Lung (tissue), 12 donors: ENCODE data around the gene DLG3. TPM values are rescaled to one million over a fixed set of nuclear protein-coding genes. Genes with fewer than 3 reads are reported as not detected.

Experiments used
- ATAC-seq: fragments of 200-7000 bp; cut with Tn5 transposase; one replicate; pipeline ENCODE4 v1.9.1; 2020; ENCODE audit warnings: moderate number of reproducible peaks; ENCODE audit not compliant: insufficient read depth, low FRiP score
- DNase-seq, 3 donors: peaks; one replicate each; pipeline ENCODE4 v3.0.0-alpha.2; 2013 to 2017
- H3K27ac ChIP-seq, 2 donors: one replicate each; pipeline ENCODE4 v1.5.1; 2013; ENCODE audit warnings: mild to moderate bottlenecking in 2 of 2, moderate library complexity in 2 of 2, control low read depth in 1 of 2, inconsistent platforms in 1 of 2, low read depth in 1 of 2, low read length in 1 of 2
- H3K27me3 ChIP-seq, 3 donors: one replicate each; pipeline ENCODE4 v1.5.1; 2013; ENCODE audit warnings: low read length in 2 of 3; ENCODE audit not compliant: control insufficient read depth in 3 of 3, insufficient read depth in 3 of 3
- H3K36me3 ChIP-seq, 4 donors: one replicate each; pipeline ENCODE4 v1.5.1; 2013; ENCODE audit warnings: low read length in 4 of 4, mild to moderate bottlenecking in 1 of 4, moderate library complexity in 1 of 4; ENCODE audit not compliant: control insufficient read depth in 4 of 4, insufficient read depth in 4 of 4
- H3K4me1 ChIP-seq, 5 donors: one replicate each; pipeline ENCODE4 v1.5.1; 2013; ENCODE audit warnings: low read length in 5 of 5, mild to moderate bottlenecking in 2 of 5, moderate library complexity in 1 of 5; ENCODE audit not compliant: control insufficient read depth in 5 of 5, insufficient read depth in 5 of 5
- H3K4me3 ChIP-seq: one replicate; pipeline ENCODE4 v1.5.1; 2013; ENCODE audit warnings: mild to moderate bottlenecking, control low read depth, moderate library complexity
- H3K9ac ChIP-seq, 2 donors: one replicate each; pipeline ENCODE4 v1.5.1; 2013; ENCODE audit warnings: low read length in 2 of 2, control low read depth in 1 of 2; ENCODE audit not compliant: insufficient read depth in 1 of 2
- H3K9me3 ChIP-seq, 4 donors: one replicate each; pipeline ENCODE4 v1.5.1; 2013; ENCODE audit warnings: low read length in 3 of 4, mild to moderate bottlenecking in 1 of 4, moderate library complexity in 1 of 4; ENCODE audit not compliant: control insufficient read depth in 4 of 4, insufficient read depth in 3 of 4
- CTCF ChIP-seq: IDR thresholded peaks from 2 replicates; pipeline ENCODE4 v1.5.1; 2012; ENCODE audit warnings: mild to moderate bottlenecking; ENCODE audit errors: control extremely low read depth, extremely low read depth
- WGBS, 2 donors: extraction: QIAGEN DNeasy Blood & Tissue Kit; methylation state at CpG; one replicate each; pipeline ENCODE4 v1.1.7; 2013; 5-methylcytosine and 5-hydroxymethylcytosine counted together
- polyA plus RNA-seq, 2 donors: library from polyadenylated mRNA; stranded (reverse); fragments of 200-250 nt; gene quantifications; one replicate each; pipeline ENCODE4 v1.2.1, GENCODE V29; 2013
- total RNA-seq, 2 donors: library from RNA; depleted of rRNA in 1 of 2; stranded (reverse); fragments of >200 nt in 1 of 2; gene quantifications; one replicate each; pipeline ENCODE4 v1.2.1, GENCODE V29; 2014 to 2021
- donor health status: control.
- donor health status: control.
- donor health status: Bipolar disorder and iron deficiency.
- donor health status: healthy.
- donor health status: DM: yes; HTN: yes; CAD: no.

The DLG3 gene
- total and polyA plus RNA-seq, 4 donors, result 9.3 to 31.5 (median 18.6) TPM

- TF ChIP-seq CTCF, result no peak
- H3K27ac ChIP-seq, result no peak overlapping the region
- no peaks in the 10 kb centered on the region for H3K36me3 ChIP-seq
- H3K9me3 ChIP-seq, result peaks cover 0 to 3% (median 0%) of the 10 kb centered on the region in 4 donors
- no peak overlapping the region for H3K4me3 ChIP-seq
- H3K27me3 ChIP-seq, result peaks cover 0 to 10% (median 5%) of the 10 kb centered on the region in 3 donors
- H3K4me1 ChIP-seq, result peaks cover 0 to 2% (median 0%) of the 10 kb centered on the region in 5 donors
- no peak for DNase-seq
- 67 to 85% methylated on average over 8 of the region's 8 CpGs for WGBS, 2 donors
- no peak overlapping the region for H3K9ac ChIP-seq
- no peak for ATAC-seq
These were observed 6.5 kb upstream of the DLG3 start for GRCh38 chrX:70437921-70438665.

DNA sequence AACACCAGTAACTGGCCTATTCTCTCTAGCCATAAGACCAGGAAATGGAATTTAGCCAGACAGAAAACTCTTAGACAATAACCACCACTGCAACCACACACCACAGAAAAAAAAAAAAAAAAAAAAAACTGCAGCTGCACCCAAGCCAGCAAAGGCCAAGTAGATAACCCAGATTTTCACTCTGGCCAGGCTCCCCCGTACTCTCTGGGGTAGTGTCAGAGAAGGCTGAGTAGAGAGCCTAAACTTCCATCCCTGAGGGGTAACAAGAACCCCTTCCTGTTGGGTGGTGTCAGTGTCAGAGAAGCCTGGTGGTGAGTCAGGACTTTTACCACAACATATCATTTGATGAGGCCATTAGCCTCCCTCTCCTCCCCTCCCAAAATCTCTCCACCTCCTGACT lies 5.6 kb upstream of the DLG3 start:
- H3K9me3 ChIP-seq, result peaks cover 0 to 3% (median 0%) of the 10 kb centered on the region in 4 donors
- DNase-seq (no peak), ATAC-seq (no peak)
- H3K4me1 ChIP-seq, result no peaks in the 10 kb centered on the region
- H3K27ac ChIP-seq, result no peak overlapping the region
- H3K27me3 ChIP-seq, result peaks cover 0 to 16% (median 10%) of the 10 kb centered on the region in 3 donors
- no peak overlapping the region for H3K9ac ChIP-seq
- no peaks in the 10 kb centered on the region for H3K36me3 ChIP-seq
- WGBS, 2 donors, result 36 to 56% methylated on average over 1 of the region's 1 CpG
- H3K4me3 ChIP-seq, result no peak overlapping the region
- TF ChIP-seq CTCF, result no peak

GRCh38 chrX:70442224-70442623 lies 2.4 kb upstream of the DLG3 start:
- DNase-seq (no peak), ATAC-seq (no peak)
- Histone ChIP-seq H3K9me3 (peaks cover 0 to 7% (median 0%) of the 10 kb centered on the region in 4 donors), H3K4me1 (peaks cover 0 to 3% (median 0%) of the 10 kb centered on the region in 5 donors), H3K27ac (no peak overlapping the region), H3K4me3 (no peak overlapping the region), H3K27me3 (peaks cover 9 to 33% (median 11%) of the 10 kb centered on the region in 3 donors), H3K36me3 (no peaks in the 10 kb centered on the region), H3K9ac (no peak overlapping the region)
- WGBS, 2 donors, result 59 to 70% methylated on average over 6 of the region's 6 CpGs
- no peak for TF ChIP-seq CTCF
